Right lobe of liver (tissue), 6 donors: ENCODE measurements around the gene TMEM203. TPM values are rescaled to one million over a fixed set of nuclear protein-coding genes. Genes with fewer than 3 reads are reported as not detected.
A peak's percentile ranks its signal among the peaks of the same experiment; 100 is the strongest.

Source experiments
- ATAC-seq, 4 donors: fragments of 200-7000 bp; cut with Tn5 transposase; one replicate each; pipeline ENCODE4 v1.9.1; 2020; ENCODE audit warnings: mild to moderate bottlenecking in 4 of 4, moderate library complexity in 4 of 4
- DNase-seq, 3 donors: peaks; one replicate each; pipeline ENCODE4 v3.0.0-alpha.2; 2020
- H3K27ac ChIP-seq, 3 donors: fragments of 200-600 bp; one replicate each; pipeline ENCODE4 v1.8.0; 2022
- H3K27me3 ChIP-seq, 2 donors: fragments of 200-600 bp; one replicate each; pipeline ENCODE4 v1.8.0; 2022
- H3K36me3 ChIP-seq, 4 donors: fragments of 200-600 bp; sonication (generic) in 1 of 4; one replicate each; pipeline versions ENCODE4 v1.5.1 to v1.8.0; 2017 to 2022; ENCODE audit warnings: control low read depth in 1 of 4
- H3K4me1 ChIP-seq, 4 donors: fragments of 200-600 bp; sonication (generic) in 1 of 4; one replicate each; pipeline versions ENCODE4 v1.5.1 to v1.8.0; 2017 to 2022; ENCODE audit warnings: control low read depth in 1 of 4
- H3K4me3 ChIP-seq, 3 donors: fragments of 200-600 bp; one replicate each; pipeline ENCODE4 v1.8.0; 2022
- H3K9me3 ChIP-seq, 4 donors: fragments of 200-600 bp; sonication (generic) in 1 of 4; one replicate each; pipeline versions ENCODE4 v1.5.1 to v1.8.0; 2017 to 2022; ENCODE audit warnings: control low read depth in 1 of 4
- POLR2A ChIP-seq: fragments of 450-650 bp; IDR thresholded peaks from one replicate; pipeline ENCODE4 v1.6.1; 2017; ENCODE audit warnings: antibody characterized with exemption, mild to moderate bottlenecking
- WGBS: methylation state at CpG from one replicate; pipeline ENCODE4 v1.1.6; 2018; ENCODE audit warnings: low coverage, low lambda C conversion rate; ENCODE audit not compliant: insufficient coverage; ENCODE audit errors: missing lambda C conversion rate; 5-methylcytosine and 5-hydroxymethylcytosine counted together
- intact Hi-C, 2 donors: fragments of 100-400 bp; cut with DNase I; formaldehyde crosslinking; loops; one replicate each; pipeline versions ENCODE4 v1.11.2 to v1.14.1; 2022
- total RNA-seq, 6 experiments: library from RNA; depleted of rRNA in 2 of 6; stranded (reverse); fragments of >200 nt in 2 of 6; fragmentation: NEBNext Ultra II Directional in 3 of 6; extraction: Animal tissue kit (Norgen Biotek cat#: 25700) in 3 of 6; gene quantifications; one replicate each; pipeline versions ENCODE4 v1.1.0 to v1.2.4, GENCODE V29; 2016 to 2023
- TF ChIP-seq, protein P1 (sequence below), 4 donors: fragments of 200-600 bp in 3 of 4; fragments of 450-650 bp in 1 of 4; IDR thresholded peaks; one replicate each; pipeline versions ENCODE4 v1.5.1 to v1.8.0; 2016 to 2022; ENCODE audit warnings: antibody characterized with exemption in 4 of 4, mild to moderate bottlenecking in 2 of 4
- donor health status: DM: no; HTN: yes; CAD: no.
- donor health status: DM: no; HTN: no; CAD: no.
- donor health status: DM: no; HTN: no; CAD: no.
- donor health status: DM: no; HTN: yes; CAD: no.
- donor health status: DM: no; HTN: yes; CAD: no.

The TMEM203 gene
- total RNA-seq, 6 experiments from 2014 or later = 17.7 to 28.0 (median 23.9) TPM

DNA sequence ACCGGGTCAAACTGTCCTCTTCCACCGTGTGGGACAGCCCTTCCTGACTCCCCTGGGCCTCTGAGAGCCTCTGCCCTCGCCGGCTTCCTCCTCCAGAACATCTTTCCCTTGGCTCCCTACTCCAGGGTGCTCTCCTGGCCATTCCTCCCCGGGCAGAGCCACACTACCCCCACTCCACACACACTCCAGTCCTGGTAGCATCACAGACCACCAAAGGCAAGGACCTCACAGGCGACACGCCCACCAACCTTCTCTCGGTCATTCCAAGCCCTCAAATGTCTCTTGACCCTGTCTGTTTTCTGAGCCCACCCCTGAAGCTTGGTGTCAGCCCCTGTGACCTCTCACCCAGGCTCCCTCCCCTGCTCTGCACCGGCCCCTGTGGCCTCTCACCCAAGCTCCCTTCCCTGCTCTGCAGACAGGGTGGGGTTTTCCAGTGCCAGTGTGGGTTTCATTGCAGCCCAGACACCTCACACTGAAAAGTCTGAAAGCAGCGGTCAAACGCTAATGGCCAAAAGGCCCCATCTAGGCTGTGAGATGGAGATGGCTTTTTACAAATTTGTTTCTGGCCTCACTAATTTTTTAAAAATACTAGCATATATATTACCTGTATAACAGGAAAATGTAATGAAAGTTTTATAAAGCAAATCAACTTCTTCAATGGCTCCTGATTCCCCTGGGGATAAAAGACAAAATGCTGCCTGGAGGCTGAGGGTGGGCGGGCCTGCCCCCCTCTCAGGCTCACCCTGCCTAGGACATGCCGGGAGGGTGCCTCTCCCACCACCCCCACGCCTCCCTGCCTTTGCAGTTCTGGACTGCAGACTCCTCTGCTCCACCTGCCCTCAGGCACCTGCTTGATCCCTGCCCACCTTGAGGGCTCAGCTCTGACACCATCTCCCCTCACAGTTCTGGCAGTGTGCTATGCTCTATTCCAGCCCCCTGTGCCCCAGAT lies 46.1 kb downstream of the TMEM203 start:
- Histone ChIP-seq H3K4me3 (no peak overlapping the region), H3K9me3 (no peaks in the 10 kb centered on the region), H3K27ac (no peak overlapping the region), H3K4me1 (peaks cover 0 to 6% (median 0%) of the 10 kb centered on the region in 4 donors), H3K27me3 (peaks cover 6 to 28% of the 10 kb centered on the region in 2 donors), H3K36me3 (no peaks in the 10 kb centered on the region)
- WGBS = 22% methylated on average over 9 of the region's 14 CpGs
- intact Hi-C loops = loop anchor here in 1 of 2 donors (10.0 kb wide), 1 partner anchor 615 kb away; no protein-coding TSS in a partner anchor
- TF ChIP-seq, protein P1, sequence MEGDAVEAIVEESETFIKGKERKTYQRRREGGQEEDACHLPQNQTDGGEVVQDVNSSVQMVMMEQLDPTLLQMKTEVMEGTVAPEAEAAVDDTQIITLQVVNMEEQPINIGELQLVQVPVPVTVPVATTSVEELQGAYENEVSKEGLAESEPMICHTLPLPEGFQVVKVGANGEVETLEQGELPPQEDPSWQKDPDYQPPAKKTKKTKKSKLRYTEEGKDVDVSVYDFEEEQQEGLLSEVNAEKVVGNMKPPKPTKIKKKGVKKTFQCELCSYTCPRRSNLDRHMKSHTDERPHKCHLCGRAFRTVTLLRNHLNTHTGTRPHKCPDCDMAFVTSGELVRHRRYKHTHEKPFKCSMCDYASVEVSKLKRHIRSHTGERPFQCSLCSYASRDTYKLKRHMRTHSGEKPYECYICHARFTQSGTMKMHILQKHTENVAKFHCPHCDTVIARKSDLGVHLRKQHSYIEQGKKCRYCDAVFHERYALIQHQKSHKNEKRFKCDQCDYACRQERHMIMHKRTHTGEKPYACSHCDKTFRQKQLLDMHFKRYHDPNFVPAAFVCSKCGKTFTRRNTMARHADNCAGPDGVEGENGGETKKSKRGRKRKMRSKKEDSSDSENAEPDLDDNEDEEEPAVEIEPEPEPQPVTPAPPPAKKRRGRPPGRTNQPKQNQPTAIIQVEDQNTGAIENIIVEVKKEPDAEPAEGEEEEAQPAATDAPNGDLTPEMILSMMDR (IDR thresholded peaks at IDR 0.05) = no peak
- TF ChIP-seq POLR2A = no peak
- DNase-seq (no peak), ATAC-seq (no peak)

DNA sequence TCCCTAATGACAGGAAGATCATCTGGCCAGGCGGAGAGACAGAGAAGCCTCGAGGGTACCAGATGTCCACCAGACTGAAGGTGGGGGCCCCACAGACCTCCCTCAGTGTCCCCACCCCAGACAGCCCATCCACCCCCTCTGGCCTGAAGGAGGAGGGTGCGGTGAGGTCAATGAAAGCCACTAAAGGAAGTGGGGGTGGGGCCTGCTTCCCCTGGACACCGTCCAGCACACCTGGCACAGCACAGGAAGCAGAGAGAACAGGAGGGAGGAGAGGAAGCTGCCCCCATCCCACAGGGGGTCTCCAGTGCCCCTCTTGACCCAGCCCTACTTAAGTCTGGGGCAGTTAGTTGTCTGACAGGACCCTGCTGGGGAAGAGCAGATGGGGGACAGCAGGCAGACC lies 46.8 kb downstream of the TMEM203 start:
- Histone ChIP-seq H3K4me3 (no peak overlapping the region), H3K27ac (no peak overlapping the region), H3K4me1 (peaks cover 0 to 6% (median 0%) of the 10 kb centered on the region in 4 donors), H3K9me3 (no peaks in the 10 kb centered on the region), H3K36me3 (no peaks in the 10 kb centered on the region), H3K27me3 (peaks cover 6 to 24% of the 10 kb centered on the region in 2 donors)
- DNase-seq (no peak), ATAC-seq (no peak)
- TF ChIP-seq, protein P1 (IDR thresholded peaks at IDR 0.05) = no peak
- no peak for TF ChIP-seq POLR2A
- WGBS = 43% methylated on average over 1 of the region's 4 CpGs
- intact Hi-C loops = no loop called here

GRCh38 chr9:137157618-137158415 lies 47.6 kb downstream of the TMEM203 start:
- Histone ChIP-seq H3K4me3 (no peak overlapping the region), H3K36me3 (no peaks in the 10 kb centered on the region), H3K27me3 (peaks cover 6 to 21% of the 10 kb centered on the region in 2 donors), H3K4me1 (peaks cover 0 to 4% (median 0%) of the 10 kb centered on the region in 4 donors), H3K27ac (no peak overlapping the region), H3K9me3 (no peaks in the 10 kb centered on the region)
- ATAC-seq (no peak), DNase-seq (no peak)
- intact Hi-C loops = no loop called here
- TF ChIP-seq POLR2A = no peak
- TF ChIP-seq, protein P1 (IDR thresholded peaks at IDR 0.05) = no peak
- 26% methylated on average over 10 of the region's 19 CpGs for WGBS

DNA sequence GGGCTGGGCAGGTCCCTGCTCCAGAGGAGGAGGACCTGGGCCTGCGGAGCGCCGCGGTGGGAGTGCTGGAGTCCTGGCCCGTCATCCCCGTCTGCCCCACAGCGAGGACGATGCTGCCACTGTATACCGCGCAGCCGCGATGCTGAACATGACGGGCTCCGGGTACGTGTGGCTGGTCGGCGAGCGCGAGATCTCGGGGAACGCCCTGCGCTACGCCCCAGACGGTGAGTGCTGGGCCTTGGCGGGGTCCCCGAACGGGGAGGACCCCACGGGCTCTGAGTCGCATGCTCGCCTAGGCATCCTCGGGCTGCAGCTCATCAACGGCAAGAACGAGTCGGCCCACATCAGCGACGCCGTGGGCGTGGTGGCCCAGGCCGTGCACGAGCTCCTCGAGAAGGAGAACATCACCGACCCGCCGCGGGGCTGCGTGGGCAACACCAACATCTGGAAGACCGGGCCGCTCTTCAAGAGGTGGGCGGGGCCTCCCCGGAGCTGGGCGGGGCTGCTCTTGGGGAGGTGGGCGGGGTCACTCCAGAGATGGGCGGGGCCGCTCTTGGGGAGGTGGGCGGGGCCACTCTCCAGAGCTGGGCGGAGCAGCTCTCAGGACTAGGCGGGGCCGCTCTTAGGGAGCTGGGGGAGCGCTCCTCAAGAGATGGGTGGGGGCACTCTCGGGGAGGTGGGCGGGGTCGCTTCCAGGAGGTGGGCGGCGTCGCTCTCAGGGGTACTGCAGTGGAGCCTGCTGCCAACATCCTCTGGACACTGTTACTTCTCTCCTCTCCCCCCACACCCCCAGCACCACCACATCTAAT lies 48.7 kb downstream of the TMEM203 start:
- under 1% methylated on average over 17 of the region's 65 CpGs for WGBS
- TF ChIP-seq POLR2A = no peak
- TF ChIP-seq, protein P1 (IDR thresholded peaks at IDR 0.05) = no peak
- intact Hi-C loops = no loop called here
- Histone ChIP-seq H3K27ac (no peak overlapping the region), H3K9me3 (no peaks in the 10 kb centered on the region), H3K27me3 (peaks cover 0 to 12% of the 10 kb centered on the region in 2 donors), H3K4me1 (no peaks in the 10 kb centered on the region), H3K4me3 (no peak overlapping the region), H3K36me3 (no peaks in the 10 kb centered on the region)
- peak; percentile 48 to 68 (median 63) for ATAC-seq
- DNase-seq = no peak
